Prostate gland (tissue), 2 donors: ENCODE measurements around the gene NEUROD4.

Source experiments
- CTCF ChIP-seq, 4 experiments: fragments of 200-600 bp in 2 of 4; fragments of 450-650 bp in 2 of 4; sonication (generic) in 2 of 4; IDR thresholded peaks; 1 replicate in 3 of 4; 2 replicates in 1 of 4; pipeline ENCODE4 v1.5.1; 2016 to 2019; ENCODE audit warnings: antibody characterized with exemption in 4 of 4, mild to moderate bottlenecking in 2 of 4, moderate library complexity in 2 of 4
- POLR2A ChIP-seq: fragments of 450-650 bp; IDR thresholded peaks from one replicate; pipeline ENCODE4 v1.6.1; 2016; ENCODE audit warnings: antibody characterized with exemption, mild to moderate bottlenecking
- POLR2AphosphoS5 ChIP-seq: sonication (generic); formaldehyde crosslinking; IDR thresholded peaks from one replicate; pipeline ENCODE4 v1.6.1; 2017; ENCODE audit warnings: antibody characterized with exemption

GRCh38 chr12:54988402-54989054 is 31.2 kb upstream of the NEUROD4 start:
- no peak for TF ChIP-seq CTCF (IDR thresholded peaks at IDR 0.05)
- no peak for TF ChIP-seq POLR2A
- TF ChIP-seq POLR2AphosphoS5: no peak
